ENCODE results near the gene BAZ1B.
"Not testable (repeated sequence)": the region's sequence is repeated elsewhere in the genome, so short reads cannot be mapped to it uniquely, and the experiment has no call there.

Gene BAZ1B, protein sequence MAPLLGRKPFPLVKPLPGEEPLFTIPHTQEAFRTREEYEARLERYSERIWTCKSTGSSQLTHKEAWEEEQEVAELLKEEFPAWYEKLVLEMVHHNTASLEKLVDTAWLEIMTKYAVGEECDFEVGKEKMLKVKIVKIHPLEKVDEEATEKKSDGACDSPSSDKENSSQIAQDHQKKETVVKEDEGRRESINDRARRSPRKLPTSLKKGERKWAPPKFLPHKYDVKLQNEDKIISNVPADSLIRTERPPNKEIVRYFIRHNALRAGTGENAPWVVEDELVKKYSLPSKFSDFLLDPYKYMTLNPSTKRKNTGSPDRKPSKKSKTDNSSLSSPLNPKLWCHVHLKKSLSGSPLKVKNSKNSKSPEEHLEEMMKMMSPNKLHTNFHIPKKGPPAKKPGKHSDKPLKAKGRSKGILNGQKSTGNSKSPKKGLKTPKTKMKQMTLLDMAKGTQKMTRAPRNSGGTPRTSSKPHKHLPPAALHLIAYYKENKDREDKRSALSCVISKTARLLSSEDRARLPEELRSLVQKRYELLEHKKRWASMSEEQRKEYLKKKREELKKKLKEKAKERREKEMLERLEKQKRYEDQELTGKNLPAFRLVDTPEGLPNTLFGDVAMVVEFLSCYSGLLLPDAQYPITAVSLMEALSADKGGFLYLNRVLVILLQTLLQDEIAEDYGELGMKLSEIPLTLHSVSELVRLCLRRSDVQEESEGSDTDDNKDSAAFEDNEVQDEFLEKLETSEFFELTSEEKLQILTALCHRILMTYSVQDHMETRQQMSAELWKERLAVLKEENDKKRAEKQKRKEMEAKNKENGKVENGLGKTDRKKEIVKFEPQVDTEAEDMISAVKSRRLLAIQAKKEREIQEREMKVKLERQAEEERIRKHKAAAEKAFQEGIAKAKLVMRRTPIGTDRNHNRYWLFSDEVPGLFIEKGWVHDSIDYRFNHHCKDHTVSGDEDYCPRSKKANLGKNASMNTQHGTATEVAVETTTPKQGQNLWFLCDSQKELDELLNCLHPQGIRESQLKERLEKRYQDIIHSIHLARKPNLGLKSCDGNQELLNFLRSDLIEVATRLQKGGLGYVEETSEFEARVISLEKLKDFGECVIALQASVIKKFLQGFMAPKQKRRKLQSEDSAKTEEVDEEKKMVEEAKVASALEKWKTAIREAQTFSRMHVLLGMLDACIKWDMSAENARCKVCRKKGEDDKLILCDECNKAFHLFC (N-terminal part only)

DNA sequence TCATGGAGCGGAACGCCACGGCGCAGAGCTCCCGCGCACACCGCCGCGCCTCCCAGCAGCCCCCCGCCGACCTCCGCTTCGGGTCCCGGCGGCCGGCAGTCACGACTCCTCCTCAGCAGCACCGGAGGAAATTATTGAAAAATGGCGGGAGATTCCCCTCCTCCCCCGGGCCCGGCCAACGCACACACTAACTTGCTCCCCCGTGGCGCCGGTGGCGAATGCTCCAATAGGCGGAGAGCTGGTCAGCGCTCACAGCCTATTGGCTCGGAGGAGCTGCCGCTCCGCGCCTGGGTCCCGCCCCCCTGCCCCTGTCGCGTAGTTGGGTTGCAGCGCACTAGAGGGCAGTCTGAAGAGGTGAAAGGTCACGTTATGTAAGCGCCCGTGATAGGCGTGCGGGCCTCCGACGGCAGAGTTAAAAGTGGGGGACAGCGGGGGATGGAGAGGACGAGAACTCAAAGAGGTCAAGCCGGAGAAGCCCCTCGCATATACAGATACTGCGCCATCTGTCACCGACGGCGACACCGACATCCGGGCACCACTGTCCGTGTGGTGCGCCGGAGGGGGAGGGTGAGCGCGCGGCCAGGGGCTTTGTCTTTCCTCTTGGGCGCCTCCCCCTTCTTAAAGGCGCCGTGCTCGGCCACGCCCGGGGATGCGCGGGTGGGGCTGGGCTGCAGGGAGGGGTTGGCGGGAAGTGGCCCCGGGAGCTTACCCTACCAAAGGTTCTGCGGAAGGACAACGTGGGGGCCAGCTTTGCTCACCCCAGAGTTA lies at the start of gene BAZ1B:
TSS of gene BAZ1B (minus strand) at position 189 of the 768 bp plus-strand sequence. CDS start 360 bp downstream, outside the sequence.
- DNase-seq (ENCODE audit: low read depth in 1 of 2, low spot score in 1 of 2), result peak; percentile 91 to 92

DNA sequence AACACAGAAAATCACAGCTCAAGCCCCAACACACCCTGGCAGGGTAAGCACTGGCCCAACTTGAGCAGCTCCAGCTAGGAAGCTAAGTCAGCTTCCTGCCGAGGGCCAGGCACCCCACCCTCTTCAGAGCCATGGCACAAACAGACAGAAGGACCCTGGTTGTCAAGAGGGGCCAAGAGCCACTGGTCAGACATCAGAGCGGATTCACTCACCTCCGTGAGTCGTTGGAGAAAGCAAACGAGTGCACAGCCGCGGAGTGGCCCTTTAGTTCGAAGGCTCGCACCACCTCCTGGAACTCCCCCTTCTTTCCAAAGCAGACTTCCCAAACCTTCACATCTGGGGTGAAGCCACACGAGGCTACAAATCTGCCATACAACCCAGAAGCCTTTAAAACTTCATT lies 48.9 kb upstream of the BAZ1B start:
- no peak for DNase-seq (ENCODE audit: low read depth in 1 of 2, low spot score in 1 of 2)

DNA sequence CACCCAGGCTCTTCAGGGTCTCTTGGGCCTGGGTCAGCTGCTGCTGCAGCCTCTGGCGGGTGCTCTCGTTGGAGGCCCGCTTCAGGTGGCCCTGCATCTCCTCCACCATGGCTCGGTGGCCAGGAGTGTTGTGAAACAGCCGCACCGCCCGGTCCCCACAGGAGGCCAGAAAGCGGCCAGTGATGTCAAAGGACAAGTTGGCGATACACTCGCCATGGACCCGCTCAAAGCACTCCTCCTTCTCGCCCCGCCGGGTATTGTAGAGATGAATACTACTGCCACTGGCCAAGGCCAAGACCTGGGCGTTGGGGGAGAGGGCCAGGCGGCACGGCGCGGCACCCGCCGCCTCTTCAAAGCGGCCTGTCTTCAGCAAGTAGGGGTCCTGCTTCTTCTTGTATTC lies 48.4 kb upstream of the BAZ1B start:
- DNase-seq (ENCODE audit: low read depth in 1 of 2, low spot score in 1 of 2), result no peak

DNA sequence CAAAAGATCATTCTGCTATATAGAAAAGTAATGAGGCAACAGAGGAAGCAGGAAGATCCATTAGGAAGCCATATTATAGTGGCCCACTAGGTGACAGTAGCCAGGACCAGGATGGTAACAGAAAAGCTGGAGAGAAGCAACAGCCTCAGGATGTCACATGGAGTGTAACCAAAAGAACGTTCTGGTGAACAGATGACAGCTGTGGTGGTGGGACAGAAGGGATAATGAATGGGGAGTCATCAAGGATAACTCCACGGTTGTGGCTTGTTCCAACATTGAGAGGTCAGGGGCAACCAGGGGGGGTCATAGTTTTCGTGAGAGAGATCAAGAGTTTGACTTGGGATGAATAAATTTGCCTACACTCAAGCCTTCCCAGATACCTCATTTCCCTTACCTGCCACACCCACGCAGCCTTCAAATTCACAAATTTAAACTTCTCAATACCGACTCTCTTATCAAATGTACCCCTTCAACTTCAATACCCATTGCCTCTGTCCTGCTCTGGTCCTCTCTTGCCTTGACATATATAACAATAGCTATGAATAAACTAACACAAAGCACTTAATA lies 47.0 kb upstream of the BAZ1B start:
- no peak for DNase-seq (ENCODE audit: low read depth in 1 of 2, low spot score in 1 of 2)

DNA sequence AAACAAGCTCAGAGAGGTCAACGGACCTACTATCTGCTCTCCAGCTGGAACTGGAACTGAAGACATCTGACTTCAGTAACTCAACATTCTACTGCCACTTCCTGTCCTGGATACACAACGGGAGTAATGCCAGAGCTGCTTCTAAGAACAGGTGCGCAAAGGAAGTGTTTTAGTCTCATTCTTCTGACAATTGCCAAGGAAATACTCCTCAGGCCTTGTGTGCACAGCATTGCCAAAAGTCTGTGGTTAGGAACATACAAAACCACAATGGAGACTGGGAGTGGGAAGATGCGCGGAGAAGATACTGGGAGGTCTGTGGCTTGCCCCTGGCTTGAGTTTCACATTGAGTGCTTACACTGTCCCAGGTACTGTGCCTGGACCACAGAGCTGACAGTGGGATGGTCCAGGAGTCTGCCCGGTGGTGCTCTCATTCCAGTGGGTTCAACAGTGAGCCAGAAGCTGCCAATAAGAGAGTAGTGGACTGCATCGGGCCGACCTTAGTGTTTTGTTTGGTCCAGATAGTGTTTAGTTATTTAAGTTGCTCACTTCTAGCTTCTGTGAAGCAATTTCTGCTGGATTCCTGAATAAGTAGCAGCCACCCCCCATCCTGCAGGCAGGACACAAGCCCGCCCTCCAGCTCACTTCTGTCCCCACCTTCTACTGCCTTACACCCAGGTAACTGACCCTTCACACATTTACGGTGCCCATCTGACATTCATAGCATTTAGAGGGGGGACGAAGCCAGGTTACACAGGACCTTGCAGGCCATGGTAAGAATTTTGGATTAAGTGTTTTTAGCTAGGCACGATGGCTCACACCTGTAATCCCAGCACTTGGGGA lies 46.0 kb upstream of the BAZ1B start:
- DNase-seq (ENCODE audit: low read depth in 1 of 2, low spot score in 1 of 2), result no peak

DNA sequence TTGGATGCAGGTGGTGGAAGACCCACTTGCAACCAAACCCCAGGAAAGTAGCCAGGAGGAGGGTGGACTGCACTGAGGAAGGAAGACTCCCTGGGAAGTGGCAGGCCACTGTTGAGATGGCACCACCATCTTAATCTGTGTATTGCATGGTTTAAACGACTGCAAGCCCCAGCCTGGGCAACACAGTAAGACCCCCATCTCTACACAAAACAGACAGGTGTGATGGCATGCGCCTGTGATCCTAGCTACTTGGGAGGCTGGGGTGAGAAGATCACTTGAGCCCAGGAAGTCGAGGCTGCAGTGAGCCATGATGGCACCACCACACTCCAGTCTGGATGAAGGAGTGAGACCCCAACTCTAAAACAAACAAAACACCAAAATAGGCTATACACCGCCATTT lies 45.0 kb upstream of the BAZ1B start:
- DNase-seq (ENCODE audit: low read depth in 1 of 2, low spot score in 1 of 2), result no peak

DNA sequence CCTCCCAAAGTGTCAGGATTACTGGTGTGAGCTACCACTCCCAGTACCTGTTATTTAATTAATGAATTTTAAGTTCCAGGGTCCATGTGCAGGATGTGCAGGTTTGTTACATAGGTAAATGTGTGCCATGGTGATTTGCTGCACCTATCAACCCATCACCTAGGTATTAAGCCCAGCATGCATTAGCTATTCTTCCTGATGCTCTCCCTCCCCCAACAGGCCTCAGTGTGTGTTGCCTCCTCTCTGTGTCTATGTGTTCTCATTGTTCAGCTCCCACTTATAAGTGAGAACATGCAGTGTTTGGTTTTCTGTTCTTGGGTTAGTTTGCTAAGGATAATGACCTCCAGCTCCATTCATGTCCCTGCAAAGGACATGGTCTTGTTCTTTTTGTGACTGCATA lies 44.3 kb upstream of the BAZ1B start:
- DNase-seq (ENCODE audit: low read depth in 1 of 2, low spot score in 1 of 2), result not testable (repeated sequence)

DNA sequence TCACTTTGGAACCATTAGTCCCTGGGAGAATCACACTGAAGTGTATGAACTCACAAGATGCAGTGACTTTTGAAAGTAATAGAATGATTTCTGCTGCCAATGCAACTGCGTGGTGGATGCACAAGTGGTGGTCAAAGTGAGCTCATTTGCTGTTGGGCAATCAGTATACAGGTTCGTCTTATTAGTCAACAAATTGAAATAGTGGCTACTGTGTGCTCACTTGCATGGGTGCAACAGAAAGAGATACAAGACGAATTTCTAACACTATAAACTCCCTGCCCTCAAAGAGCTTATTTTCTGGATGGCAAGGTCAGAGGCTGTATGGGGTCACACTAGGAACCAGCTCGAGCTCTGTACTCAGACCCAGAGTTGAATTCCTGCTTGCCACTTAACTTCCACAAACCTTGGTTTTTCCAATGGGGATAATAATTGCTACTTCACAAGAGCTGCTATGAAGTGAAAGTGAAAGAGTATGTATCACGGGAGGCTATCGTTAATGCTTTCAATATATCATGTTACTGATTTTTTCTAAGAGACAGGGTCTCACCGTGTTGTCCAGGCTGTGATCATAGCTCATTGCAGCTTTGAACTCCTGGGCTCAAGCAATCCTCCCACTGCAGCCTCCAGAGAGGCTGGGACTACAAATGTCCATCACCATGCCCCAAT lies 43.7 kb upstream of the BAZ1B start:
- DNase-seq (ENCODE audit: low read depth in 1 of 2, low spot score in 1 of 2), result no peak

DNA sequence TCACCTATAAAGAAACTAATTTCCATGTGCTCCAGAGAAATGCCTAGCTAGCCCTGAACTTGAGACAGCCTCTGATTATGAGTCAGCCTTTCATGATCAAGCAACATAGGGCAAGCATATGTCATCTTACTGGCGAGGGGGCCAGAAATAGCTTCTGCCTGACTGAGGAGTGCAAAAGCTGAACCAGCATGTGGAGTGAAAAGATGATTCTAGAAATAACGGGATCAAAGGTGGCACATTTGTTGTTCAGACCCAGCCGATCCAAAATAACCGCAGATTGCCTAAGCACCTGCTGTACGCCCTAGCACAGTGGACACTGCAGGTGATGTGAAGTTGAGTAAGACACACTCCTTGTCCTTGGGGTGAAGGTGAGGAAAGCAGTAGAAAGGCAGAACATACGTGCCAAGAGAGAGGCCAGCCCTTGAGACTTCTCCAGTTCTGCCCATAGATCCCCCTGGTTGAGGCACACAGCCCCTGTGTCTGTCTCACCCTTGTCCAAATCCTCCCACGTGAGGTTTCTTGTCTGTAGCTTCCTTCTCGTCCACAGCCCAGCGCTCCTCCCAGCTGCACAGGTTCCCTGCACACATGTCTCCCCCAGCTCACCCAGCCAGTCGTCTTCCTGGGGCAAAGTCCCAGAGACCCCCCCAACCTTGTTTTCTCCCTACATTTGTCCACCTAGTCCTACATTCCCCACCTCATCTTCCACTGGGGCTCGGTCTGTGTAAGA lies 38.2 kb upstream of the BAZ1B start:
- DNase-seq (ENCODE audit: low read depth in 1 of 2, low spot score in 1 of 2), result no peak

DNA sequence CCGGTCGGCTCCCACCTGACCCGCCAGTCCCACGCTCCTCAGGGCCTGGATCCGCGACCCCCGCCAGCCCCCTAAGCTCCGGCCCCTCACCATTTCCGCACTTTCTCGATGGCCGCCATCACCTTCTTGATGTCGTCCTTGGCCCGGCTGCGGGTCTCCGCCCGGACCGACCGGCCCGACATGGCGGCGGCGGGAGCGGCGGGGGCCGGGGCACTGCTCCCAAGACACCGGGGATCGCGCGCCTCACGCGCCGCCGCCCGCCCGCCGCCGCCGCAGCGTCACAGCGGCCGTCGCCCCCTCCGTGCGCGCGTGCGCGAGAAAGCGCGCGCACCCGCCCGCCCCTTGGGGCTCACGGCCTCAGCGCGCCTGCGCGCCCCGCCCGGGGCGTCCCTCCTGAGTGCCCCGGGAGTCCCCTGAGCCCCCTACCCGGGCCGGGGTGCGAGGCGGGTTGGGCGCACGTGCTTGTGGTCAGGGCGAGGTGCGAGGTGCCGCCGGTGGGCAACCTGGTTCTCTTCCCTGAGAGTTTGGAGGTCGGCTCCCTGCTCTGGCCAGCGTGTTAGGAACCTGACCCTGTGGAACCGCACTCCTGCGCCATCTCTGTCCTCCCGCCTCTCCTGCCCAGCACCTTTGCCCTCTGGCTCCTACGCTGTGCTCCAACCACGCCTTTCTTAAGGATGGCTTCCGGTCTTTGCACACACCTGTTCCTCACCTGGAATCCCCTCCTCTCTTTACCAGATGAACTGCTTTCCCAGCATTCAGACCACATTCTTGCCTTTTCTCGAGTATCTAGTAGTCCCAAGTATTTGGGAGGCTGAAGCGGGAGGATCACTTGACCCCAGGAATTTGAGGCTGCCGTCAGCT lies 35.5 kb upstream of the BAZ1B start, which contains the start of gene BCL7B:
TSS of gene BCL7B (minus strand) at position 294 of the 861 bp plus-strand sequence. CDS start at position 182, 112 bp downstream.
- peak; percentile 65 to 68 for DNase-seq (ENCODE audit: low read depth in 1 of 2, low spot score in 1 of 2)

DNA sequence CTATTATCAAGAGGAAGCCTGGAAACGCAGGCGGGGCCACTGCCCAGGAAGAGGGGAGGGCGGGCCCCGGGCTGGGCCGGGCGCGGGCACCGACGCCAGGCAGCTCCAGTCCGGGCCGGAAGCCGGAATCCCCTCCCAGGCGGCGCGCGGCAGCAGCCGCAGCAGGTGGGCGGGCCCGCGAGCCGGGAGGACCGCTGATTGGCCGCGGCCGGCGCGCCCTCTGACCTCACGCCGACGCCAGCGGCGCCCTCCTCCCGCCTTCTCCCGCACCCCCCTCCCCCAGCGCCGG lies 35.0 kb upstream of the BAZ1B start:
- peak; percentile 83 to 85 for DNase-seq (ENCODE audit: low read depth in 1 of 2, low spot score in 1 of 2)

DNA sequence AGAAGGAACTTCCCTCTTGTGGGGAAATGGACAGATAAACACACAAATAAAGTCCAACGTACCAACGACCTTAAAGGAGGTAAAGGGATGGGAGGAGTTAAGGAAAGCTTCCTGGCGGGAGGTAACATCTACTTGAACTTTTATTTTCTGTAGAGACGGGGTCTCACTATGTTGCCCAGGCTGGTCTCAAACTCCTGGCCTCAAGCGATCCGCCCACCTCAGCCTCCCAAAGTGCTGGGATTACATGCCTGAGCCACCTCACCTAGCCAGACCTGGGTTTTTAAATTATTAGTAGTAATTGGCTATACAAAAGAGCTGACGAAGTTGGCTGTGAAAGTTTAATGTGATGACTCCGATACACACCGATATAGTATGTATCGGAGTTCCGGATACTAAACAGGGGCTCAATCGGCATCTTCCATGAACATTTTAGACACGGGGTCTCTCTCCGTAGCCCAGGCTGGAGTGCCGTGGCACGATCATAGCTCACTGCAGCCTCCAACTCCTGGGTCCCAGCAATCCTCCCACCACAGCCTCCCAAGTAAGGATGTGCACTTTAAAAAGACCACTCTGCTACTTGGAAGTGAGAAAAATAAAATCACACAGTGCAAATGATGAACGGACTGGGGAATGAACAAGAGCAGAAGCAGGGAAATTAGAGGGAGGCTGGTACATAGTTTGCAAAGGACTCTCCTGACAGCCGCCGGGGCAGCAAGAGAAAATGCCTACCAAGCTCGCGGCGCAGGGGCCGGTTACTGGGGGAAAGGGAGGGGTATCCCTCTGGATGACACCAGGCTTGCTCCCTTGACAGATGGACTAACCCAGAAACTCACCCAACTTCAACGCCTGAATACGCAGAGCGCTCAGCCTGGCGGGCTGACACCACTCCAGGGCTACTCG lies 34.4 kb upstream of the BAZ1B start:
- DNase-seq (ENCODE audit: low read depth in 1 of 2, low spot score in 1 of 2), result no peak

DNA sequence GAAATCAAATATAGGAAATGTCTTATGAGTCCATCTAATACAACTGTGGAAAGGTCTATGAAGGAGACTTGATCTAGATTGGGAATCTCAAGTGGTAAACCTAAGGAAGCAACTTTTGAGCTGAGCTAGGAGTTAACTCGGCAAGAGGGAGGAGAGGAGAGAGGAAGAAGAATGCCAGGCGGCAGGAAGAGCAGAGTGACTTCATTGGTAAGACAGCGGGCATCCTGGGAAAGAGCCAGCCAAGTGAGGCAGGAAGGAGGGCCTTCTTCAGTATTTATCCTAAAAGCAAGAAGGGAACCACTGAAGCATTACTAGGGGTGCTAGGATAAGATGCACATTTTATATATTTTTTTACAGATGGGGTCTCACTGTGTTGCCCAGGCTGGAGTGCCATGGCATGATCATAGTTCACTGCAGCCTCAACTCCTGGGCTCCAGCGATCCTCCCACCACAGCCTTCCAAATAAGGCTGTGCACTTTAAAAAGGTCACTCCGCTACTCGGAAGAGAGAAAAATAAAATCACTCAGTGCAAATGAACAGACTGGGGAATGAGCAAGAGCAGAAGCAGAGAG lies 33.4 kb upstream of the BAZ1B start:
- DNase-seq (ENCODE audit: low read depth in 1 of 2, low spot score in 1 of 2), result no peak

DNA sequence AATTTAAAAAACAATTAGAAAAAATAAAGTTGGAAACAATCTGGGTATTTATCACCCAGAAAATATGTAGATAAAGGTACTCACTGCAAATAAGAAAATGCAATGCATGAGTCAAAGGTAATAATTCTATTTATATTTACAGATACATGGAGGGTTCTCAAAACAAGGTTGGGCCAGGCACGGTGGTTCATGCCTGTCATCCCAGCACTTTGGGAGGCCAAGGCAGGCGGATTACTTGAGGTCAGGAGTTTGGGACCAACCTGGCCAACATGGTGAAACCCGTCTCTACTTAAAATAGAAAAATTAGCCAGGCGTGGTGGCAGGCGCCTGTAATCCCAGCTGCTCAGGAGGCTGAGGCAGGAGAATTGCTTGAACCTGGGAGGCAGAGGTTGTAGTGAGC lies 28.0 kb upstream of the BAZ1B start:
- not testable (repeated sequence) for DNase-seq (ENCODE audit: low read depth in 1 of 2, low spot score in 1 of 2)

DNA sequence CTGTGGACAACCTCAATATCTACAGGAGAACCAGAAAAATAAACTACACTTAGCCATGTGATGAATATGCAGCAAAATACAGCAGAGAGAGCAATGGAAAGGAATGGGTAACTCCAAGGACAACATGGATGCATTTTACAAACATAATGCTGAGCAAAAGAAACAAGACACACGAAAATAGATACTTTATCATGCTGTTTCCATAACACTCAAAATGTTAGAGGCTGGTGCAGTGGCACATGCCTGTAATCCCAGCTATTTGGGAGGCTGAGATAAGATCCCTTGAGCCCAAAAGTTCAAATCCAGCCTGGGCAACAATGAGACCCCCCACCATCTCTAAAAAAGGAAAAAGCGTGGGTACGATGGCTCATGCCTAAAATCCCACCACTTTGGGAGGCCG lies 27.1 kb upstream of the BAZ1B start:
- DNase-seq (ENCODE audit: low read depth in 1 of 2, low spot score in 1 of 2), result no peak

DNA sequence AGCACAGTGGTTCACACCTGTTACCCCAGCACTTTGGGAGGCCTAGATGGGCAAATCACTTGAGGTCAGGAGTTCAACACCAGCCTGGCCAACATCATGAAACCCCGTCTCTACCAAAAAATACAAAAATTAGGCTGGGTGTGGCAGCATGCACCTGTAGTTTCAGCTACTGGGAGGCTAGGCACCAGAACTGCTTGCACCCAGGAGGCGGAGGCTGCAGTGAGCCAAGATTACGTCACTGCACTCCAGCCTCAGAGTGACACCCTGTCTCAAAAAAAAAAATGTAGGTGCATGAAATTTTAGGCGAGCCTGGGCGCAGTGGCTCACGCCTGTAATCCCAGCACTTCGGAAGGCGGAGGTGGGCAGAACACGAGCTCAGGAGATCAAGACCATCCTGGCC lies 25.7 kb upstream of the BAZ1B start:
- DNase-seq (ENCODE audit: low read depth in 1 of 2, low spot score in 1 of 2), result no peak

Measured in stimulated activated CD4-positive, alpha-beta T cell treated with anti-CD3 and anti-CD28 coated beads, Interleukin-15, amount 100 ng/mL, for 1 hour (primary cell).